Body of pancreas (tissue), 4 donors: ENCODE data around the gene DENND1A. TPM values are rescaled to one million over a fixed set of nuclear protein-coding genes. Genes with fewer than 3 reads are reported as not detected.
A peak's percentile ranks its signal among the peaks of the same experiment; 100 is the strongest.

ENCODE experiments used
- ATAC-seq: fragments of 150-250 bp; one replicate; pipeline ENCODE4 v1.9.1; 2016
- DNase-seq, 4 donors: peaks; one replicate each; pipeline ENCODE4 v3.0.0-alpha.2; 2019
- H3K27ac ChIP-seq, 4 donors: fragments of 200-600 bp; sonication (generic); 1 replicate in 3 of 4; 2 replicates in 1 of 4; pipeline versions ENCODE4 v1.5.1 to v1.6.1; 2016 to 2019; ENCODE audit warnings: mild to moderate bottlenecking in 1 of 4, mixed read lengths in 1 of 4, moderate library complexity in 1 of 4
- H3K27me3 ChIP-seq, 2 donors: fragments of 200-600 bp; sonication (generic); one replicate each; pipeline ENCODE4 v1.6.0; 2016; ENCODE audit warnings: mild to moderate bottlenecking in 1 of 2
- H3K36me3 ChIP-seq, 2 donors: fragments of 200-600 bp; sonication (generic); replicated peaks in 1 of 2; 2 replicates each; pipeline ENCODE4 v1.5.1; 2016; ENCODE audit warnings: low read depth in 2 of 2; ENCODE audit not compliant: insufficient read depth in 1 of 2
- H3K4me1 ChIP-seq: fragments of 200-600 bp; sonication (generic); one replicate; pipeline ENCODE4 v1.6.0; 2016
- H3K4me3 ChIP-seq, 2 donors: fragments of 200-600 bp; sonication (generic); 1 replicate in 1 of 2; 2 replicates in 1 of 2; pipeline ENCODE4 v1.5.1; 2016 to 2019
- H3K9me3 ChIP-seq, 3 donors: fragments of 200-600 bp; sonication (generic); 1 replicate in 2 of 3; 2 replicates in 1 of 3; pipeline ENCODE4 v1.5.1; 2016
- POLR2A ChIP-seq, 3 donors: fragments of 450-650 bp; IDR thresholded peaks; one replicate each; pipeline ENCODE4 v1.6.1; 2016; ENCODE audit warnings: antibody characterized with exemption in 3 of 3, mild to moderate bottlenecking in 2 of 3
- WGBS, 2 donors: methylation state at CpG; one replicate each; pipeline ENCODE4 v1.1.5; 2017; 5-methylcytosine and 5-hydroxymethylcytosine counted together
- intact Hi-C: fragments of 100-400 bp; cut with DNase I; formaldehyde crosslinking; loops from one replicate; pipeline ENCODE4 v1.15.1; 2023
- total RNA-seq, 2 donors: library from RNA; depleted of rRNA; stranded (reverse); fragments of >200 nt; gene quantifications; one replicate each; pipeline ENCODE4 v1.1.0, GENCODE V29; 2016
- TF ChIP-seq, protein P1 (sequence below), 7 experiments: fragments of 450-650 bp in 4 of 7; fragments of 200-600 bp in 3 of 7; sonication (generic) in 3 of 7; IDR thresholded peaks; one replicate each; pipeline ENCODE4 v1.5.1; 2016 to 2019; ENCODE audit warnings: antibody characterized with exemption in 7 of 7

Gene DENND1A
- total RNA-seq, 2 donors from 2014 or later = 7.6 to 8.6 TPM

DNA sequence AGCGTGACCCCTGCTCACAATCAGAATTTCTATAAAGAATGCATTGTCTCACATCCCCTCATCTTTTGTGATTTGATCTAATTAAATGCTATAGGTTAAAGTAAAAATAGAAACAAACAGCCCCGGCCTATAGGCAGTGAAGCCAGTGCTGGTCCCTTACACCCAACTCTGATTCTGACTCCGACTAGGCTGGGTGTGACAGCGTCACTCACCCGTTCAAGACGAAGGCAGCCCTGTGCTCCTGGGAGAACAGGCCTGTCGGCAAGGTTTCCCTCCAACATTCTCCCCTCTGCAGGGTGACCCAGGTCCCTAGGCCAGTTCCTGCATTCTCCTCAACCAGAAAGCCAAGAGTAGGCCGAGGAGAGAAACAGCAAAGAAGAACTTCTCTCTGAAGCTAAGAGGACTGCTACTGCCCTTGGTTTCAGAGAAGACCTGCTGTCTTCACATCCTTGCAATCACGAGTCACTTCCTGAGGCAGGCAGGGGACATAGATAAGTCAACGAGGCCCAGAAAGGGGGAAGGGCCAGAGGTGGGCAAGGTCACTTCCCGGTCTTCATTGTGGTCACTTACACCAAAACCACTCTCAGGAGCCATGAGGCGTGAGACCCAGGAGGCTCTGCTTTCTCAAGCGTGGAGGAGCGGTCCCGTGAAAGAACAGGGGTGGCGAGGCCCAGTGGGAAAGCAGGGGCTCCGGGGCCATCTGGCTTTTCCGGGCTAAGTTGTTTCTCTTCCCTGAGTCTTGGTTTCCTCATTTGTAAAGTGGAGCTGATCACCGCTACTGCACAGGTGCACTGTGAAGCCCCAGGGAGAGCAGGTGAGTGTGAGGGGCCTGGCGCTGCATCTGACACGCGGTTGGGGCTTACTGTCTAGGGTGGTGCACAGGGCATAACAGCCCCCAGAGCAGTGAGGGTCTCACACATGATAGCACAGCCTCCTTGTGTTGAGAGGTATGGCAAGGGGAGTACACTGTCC lies 373.2 kb downstream of the DENND1A start:
- Histone ChIP-seq H3K4me1 (no peaks in the 10 kb centered on the region), H3K27me3 (no peaks in the 10 kb centered on the region), H3K4me3 (no peak overlapping the region), H3K36me3 (no peaks in the 10 kb centered on the region), H3K27ac (no peak overlapping the region), H3K9me3 (no peaks in the 10 kb centered on the region)
- ATAC-seq (no peak), DNase-seq (no peak)
- no peak for TF ChIP-seq POLR2A (IDR thresholded peaks at IDR 0.05)
- TF ChIP-seq, protein P1, sequence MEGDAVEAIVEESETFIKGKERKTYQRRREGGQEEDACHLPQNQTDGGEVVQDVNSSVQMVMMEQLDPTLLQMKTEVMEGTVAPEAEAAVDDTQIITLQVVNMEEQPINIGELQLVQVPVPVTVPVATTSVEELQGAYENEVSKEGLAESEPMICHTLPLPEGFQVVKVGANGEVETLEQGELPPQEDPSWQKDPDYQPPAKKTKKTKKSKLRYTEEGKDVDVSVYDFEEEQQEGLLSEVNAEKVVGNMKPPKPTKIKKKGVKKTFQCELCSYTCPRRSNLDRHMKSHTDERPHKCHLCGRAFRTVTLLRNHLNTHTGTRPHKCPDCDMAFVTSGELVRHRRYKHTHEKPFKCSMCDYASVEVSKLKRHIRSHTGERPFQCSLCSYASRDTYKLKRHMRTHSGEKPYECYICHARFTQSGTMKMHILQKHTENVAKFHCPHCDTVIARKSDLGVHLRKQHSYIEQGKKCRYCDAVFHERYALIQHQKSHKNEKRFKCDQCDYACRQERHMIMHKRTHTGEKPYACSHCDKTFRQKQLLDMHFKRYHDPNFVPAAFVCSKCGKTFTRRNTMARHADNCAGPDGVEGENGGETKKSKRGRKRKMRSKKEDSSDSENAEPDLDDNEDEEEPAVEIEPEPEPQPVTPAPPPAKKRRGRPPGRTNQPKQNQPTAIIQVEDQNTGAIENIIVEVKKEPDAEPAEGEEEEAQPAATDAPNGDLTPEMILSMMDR (IDR thresholded peaks at IDR 0.05) = no peak
- intact Hi-C loops = no loop called here
- WGBS, 2 donors = 88% methylated on average over 20 to 22 of the region's 22 CpGs

DNA sequence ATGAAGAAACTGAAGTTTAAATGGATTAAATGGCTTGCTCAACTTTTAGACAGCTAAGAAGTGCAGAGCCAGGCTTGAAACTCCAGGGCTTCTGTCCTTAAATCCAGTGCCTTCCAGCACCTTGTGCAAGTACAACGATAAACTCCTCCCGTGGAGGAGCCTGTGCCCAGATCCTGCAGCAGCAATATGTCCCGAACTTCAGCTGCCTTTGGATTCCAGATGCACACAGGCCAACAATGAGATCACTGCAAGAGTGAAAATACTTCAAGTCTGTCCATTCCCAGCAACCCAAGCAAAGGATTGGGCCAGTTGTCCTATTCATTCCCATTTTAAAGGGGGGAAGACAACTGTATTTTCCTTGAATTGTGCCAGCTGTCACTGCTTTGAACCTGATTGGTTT lies 374.3 kb downstream of the DENND1A start:
- intact Hi-C loops = no loop called here
- WGBS, 2 donors = 88 to 90% methylated on average over 3 of the region's 3 CpGs
- Histone ChIP-seq H3K4me3 (no peak overlapping the region), H3K4me1 (no peaks in the 10 kb centered on the region), H3K9me3 (no peaks in the 10 kb centered on the region), H3K36me3 (no peaks in the 10 kb centered on the region), H3K27me3 (no peaks in the 10 kb centered on the region), H3K27ac (no peak overlapping the region)
- ATAC-seq (no peak), DNase-seq (peak in 1 of 4 donors; percentile 15)
- TF ChIP-seq, protein P1 (IDR thresholded peaks at IDR 0.05) = no peak
- no peak for TF ChIP-seq POLR2A (IDR thresholded peaks at IDR 0.05)

DNA sequence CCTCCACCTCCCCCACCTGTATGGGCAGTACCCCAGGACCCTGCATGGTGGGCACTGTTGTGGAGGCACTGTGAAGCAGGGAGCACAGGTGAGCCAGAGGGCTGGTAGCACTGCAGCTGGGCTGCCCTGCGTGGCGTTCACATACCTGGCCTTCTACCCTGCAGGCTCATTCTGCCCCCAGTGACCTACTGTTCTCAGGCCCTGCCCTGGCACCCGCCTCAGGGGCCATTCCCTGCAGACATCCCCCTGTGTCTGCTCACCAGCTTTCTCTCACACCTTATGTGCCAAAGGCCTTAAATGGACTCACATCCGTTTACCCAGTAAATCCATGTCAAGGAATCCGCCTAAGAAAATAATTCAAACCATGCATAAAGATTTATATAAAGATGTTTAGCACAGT lies 377.4 kb downstream of the DENND1A start:
- intact Hi-C loops = no loop called here
- no peak overlapping the region for H3K27ac ChIP-seq
- no peak for ATAC-seq
- WGBS, 2 donors = 92 to 93% methylated on average over 4 to 5 of the region's 5 CpGs
- no peaks in the 10 kb centered on the region for H3K27me3 ChIP-seq
- no peaks in the 10 kb centered on the region for H3K4me1 ChIP-seq
- TF ChIP-seq, protein P1 (IDR thresholded peaks at IDR 0.05) = no peak
- no peak for TF ChIP-seq POLR2A (IDR thresholded peaks at IDR 0.05)
- H3K9me3 ChIP-seq = no peaks in the 10 kb centered on the region
- H3K4me3 ChIP-seq = no peak overlapping the region
- no peaks in the 10 kb centered on the region for H3K36me3 ChIP-seq
- no peak for DNase-seq

DNA sequence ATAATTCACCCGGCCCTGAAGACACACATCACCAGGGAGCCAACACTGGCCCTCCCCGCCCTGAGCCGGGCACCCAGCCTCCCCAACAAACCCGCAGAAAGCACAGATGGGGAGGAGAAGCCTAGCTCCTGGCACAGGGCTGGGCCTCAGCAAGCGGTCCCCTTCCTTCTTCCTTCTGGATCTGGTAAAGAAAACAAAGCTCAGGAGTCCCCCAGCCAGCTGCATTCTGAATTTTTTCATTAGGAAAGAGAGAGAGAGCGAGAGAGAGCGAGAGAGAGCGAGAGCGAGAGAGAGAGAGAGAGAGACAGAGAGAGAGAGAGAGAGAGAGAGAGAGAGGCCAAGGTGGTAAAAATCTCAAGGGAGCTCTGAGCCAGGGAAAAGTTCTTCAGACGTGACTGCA lies 378.2 kb downstream of the DENND1A start:
- no peaks in the 10 kb centered on the region for H3K36me3 ChIP-seq
- H3K4me3 ChIP-seq = no peak overlapping the region
- DNase-seq = no peak
- H3K27me3 ChIP-seq = no peaks in the 10 kb centered on the region
- intact Hi-C loops = no loop called here
- 86 to 93% methylated on average over 10 of the region's 10 CpGs for WGBS, 2 donors
- no peaks in the 10 kb centered on the region for H3K4me1 ChIP-seq
- ATAC-seq = no peak
- H3K27ac ChIP-seq = no peak overlapping the region
- no peak for TF ChIP-seq POLR2A (IDR thresholded peaks at IDR 0.05)
- TF ChIP-seq, protein P1 (IDR thresholded peaks at IDR 0.05) = no peak
- no peaks in the 10 kb centered on the region for H3K9me3 ChIP-seq
